ENCODE data around the gene CDH23. TPM values are rescaled to one million over a fixed set of nuclear protein-coding genes. Genes with fewer than 3 reads are reported as not detected.
A peak's percentile ranks its signal among the peaks of the same experiment; 100 is the strongest.

Gene CDH23
- total and polyA plus RNA-seq, 9 of the 15 experiments (the other 6 are each of a cell fraction or from before 2014, with no cell fraction given): 0.18 to 1.2 (median 0.47) TPM

DNA sequence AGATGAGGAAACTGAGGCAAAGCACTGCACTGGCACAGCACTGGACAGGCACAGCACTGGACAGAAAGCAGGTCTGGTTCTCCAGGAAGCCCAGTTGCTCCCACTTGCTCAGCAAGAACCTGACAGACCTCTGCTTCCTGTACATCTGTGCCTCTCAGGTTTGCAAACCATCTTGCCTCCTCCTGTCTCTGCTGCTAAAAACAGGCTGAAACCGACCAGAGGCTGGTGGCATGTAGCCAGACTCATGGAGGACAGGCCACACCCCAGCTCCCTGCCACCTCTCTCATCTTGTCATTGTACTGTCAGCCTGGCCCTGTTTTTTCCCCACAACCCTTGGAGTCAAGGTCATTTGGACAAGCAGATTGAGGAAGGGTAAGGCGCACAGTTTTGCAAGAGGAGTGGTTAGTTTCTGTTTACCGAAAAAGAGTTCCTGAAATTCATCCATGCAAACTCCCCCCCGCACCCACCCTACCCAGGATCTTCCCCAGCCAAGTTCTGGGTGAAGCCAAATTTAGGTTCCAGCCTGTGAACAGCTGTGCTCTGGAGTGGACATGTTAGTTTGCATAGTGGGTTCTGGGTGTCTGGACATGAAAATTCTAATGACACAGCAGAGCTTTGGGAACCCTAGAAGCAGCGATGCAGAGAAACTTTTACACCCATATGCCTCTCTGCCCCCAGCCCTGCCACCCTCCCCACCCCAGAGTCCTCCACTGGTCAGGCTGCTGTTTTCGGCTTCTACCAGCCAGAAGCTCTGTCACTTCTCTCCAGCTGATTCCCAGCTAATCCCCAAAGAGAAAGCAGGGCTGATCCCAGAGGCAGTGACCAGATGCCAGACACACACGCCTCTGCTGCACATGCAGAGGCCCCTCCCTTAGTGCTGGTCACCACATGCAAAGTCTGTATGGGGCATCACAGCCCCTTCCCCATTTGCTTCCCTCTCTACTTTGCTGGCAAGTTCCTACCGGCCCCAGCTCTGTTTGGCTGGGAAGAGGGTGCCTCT, 331.3 kb downstream of the CDH23 start (continued):
- TF ChIP-seq, protein P1, sequence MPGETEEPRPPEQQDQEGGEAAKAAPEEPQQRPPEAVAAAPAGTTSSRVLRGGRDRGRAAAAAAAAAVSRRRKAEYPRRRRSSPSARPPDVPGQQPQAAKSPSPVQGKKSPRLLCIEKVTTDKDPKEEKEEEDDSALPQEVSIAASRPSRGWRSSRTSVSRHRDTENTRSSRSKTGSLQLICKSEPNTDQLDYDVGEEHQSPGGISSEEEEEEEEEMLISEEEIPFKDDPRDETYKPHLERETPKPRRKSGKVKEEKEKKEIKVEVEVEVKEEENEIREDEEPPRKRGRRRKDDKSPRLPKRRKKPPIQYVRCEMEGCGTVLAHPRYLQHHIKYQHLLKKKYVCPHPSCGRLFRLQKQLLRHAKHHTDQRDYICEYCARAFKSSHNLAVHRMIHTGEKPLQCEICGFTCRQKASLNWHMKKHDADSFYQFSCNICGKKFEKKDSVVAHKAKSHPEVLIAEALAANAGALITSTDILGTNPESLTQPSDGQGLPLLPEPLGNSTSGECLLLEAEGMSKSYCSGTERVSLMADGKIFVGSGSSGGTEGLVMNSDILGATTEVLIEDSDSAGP (CRISPR knock-in tag; IDR thresholded peaks at IDR 0.05): no peak
- TF ChIP-seq ZC3H11A (IDR thresholded peaks at IDR 0.05; ENCODE audit: low read depth, low read length) (no peak), CCAR2 (IDR thresholded peaks at IDR 0.05; ENCODE audit: low read depth, low read length) (no peak), BHLHE40 (IDR thresholded peaks at IDR 0.05; ENCODE audit: low read length) (no peak), TEAD4 (IDR thresholded peaks at IDR 0.05; ENCODE audit: low read length) (no peak), TEAD4 (CRISPR knock-in tag; IDR thresholded peaks at IDR 0.05; ENCODE audit: borderline replicate concordance) (no peak), KLF16 (IDR thresholded peaks at IDR 0.05) (peak; percentile 97), CEBPG (CRISPR knock-in tag; IDR thresholded peaks at IDR 0.05) (no peak), CEBPG (tag; conservative IDR thresholded peaks at IDR 0.05 in 1 of 2, IDR thresholded peaks at IDR 0.05 in 1 of 2) (no peak), ZNF253 (CRISPR knock-in tag; conservative IDR thresholded peaks at IDR 0.05) (no peak), SREBF2 (CRISPR knock-in tag; IDR thresholded peaks at IDR 0.05) (no peak), SPI1 (IDR thresholded peaks at IDR 0.05; ENCODE audit: borderline replicate concordance, low read depth, low read length) (peak; percentile 28; the same call in 1 of the 2 replicates), RBM25 (IDR thresholded peaks at IDR 0.05; ENCODE audit: low read depth, low read length, severe bottlenecking) (peak; percentile 79), MEIS2 (IDR thresholded peaks at IDR 0.05; ENCODE audit: partially characterized antibody) (peak; percentile 30), ARNT (IDR thresholded peaks at IDR 0.05) (no peak)
- TF ChIP-seq, protein P2, sequence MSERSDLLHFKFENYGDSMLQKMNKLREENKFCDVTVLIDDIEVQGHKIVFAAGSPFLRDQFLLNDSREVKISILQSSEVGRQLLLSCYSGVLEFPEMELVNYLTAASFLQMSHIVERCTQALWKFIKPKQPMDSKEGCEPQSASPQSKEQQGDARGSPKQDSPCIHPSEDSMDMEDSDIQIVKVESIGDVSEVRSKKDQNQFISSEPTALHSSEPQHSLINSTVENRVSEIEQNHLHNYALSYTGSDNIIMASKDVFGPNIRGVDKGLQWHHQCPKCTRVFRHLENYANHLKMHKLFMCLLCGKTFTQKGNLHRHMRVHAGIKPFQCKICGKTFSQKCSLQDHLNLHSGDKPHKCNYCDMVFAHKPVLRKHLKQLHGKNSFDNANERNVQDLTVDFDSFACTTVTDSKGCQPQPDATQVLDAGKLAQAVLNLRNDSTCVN (CRISPR knock-in tag; IDR thresholded peaks at IDR 0.05): no peak
- TF ChIP-seq, protein P3, sequence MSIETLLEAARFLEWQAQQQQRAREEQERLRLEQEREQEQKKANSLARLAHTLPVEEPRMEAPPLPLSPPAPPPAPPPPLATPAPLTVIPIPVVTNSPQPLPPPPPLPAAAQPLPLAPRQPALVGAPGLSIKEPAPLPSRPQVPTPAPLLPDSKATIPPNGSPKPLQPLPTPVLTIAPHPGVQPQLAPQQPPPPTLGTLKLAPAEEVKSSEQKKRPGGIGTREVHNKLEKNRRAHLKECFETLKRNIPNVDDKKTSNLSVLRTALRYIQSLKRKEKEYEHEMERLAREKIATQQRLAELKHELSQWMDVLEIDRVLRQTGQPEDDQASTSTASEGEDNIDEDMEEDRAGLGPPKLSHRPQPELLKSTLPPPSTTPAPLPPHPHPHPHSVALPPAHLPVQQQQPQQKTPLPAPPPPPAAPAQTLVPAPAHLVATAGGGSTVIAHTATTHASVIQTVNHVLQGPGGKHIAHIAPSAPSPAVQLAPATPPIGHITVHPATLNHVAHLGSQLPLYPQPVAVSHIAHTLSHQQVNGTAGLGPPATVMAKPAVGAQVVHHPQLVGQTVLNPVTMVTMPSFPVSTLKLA (conservative IDR thresholded peaks at IDR 0.05): no peak
- TF ChIP-seq, protein P4, sequence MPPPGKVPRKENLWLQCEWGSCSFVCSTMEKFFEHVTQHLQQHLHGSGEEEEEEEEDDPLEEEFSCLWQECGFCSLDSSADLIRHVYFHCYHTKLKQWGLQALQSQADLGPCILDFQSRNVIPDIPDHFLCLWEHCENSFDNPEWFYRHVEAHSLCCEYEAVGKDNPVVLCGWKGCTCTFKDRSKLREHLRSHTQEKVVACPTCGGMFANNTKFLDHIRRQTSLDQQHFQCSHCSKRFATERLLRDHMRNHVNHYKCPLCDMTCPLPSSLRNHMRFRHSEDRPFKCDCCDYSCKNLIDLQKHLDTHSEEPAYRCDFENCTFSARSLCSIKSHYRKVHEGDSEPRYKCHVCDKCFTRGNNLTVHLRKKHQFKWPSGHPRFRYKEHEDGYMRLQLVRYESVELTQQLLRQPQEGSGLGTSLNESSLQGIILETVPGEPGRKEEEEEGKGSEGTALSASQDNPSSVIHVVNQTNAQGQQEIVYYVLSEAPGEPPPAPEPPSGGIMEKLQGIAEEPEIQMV (tag; conservative IDR thresholded peaks at IDR 0.05; ENCODE audit: low read depth): no peak
- TF ChIP-seq, protein P5, sequence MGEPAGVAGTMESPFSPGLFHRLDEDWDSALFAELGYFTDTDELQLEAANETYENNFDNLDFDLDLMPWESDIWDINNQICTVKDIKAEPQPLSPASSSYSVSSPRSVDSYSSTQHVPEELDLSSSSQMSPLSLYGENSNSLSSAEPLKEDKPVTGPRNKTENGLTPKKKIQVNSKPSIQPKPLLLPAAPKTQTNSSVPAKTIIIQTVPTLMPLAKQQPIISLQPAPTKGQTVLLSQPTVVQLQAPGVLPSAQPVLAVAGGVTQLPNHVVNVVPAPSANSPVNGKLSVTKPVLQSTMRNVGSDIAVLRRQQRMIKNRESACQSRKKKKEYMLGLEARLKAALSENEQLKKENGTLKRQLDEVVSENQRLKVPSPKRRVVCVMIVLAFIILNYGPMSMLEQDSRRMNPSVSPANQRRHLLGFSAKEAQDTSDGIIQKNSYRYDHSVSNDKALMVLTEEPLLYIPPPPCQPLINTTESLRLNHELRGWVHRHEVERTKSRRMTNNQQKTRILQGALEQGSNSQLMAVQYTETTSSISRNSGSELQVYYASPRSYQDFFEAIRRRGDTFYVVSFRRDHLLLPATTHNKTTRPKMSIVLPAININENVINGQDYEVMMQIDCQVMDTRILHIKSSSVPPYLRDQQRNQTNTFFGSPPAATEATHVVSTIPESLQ (CRISPR knock-in tag; IDR thresholded peaks at IDR 0.05): no peak
